GM12878 (cell line): ENCODE measurements around the gene HOXB3. TPM values are rescaled to one million over a fixed set of nuclear protein-coding genes. Genes with fewer than 3 reads are reported as not detected.

Experiments
- ATAC-seq: fragments of 200-7000 bp; cut with Tn5 transposase; 3 replicates; pipeline ENCODE4 v1.9.1; 2020; ENCODE audit warnings: mild to moderate bottlenecking, moderate library complexity
- BruUV-seq: library from RNA; stranded (reverse); fragments of 400-500 nt; replicated peaks from 2 replicates; lab custom pipeline; 2021; lab: Mats Ljungman, UMichigan
- CTCF ChIA-PET: fragments of 300-600 bp; sonication (Branson Sonifier 250); formaldehyde crosslinking; extraction: SDS; loops from one replicate; lab custom pipeline; 2021; ENCODE audit warnings: inconsistent platforms; lab: Yijun Ruan, JAX
- POLR2A ChIA-PET: fragments of 350-600 bp; formaldehyde crosslinking; extraction: SDS; loops from one replicate; lab custom pipeline; 2021; ENCODE audit warnings: inconsistent platforms; lab: Charles Lee
- RAD21 ChIA-PET: fragments of 300-600 bp; sonication (Branson Sonifier 250); formaldehyde crosslinking; loops from one replicate; lab custom pipeline; 2023; ENCODE audit warnings: antibody characterized with exemption; ENCODE audit not compliant: unreplicated experiment; lab: Charles Lee
- SMC1A ChIA-PET: fragments of 300-600 bp; sonication (Branson Sonifier 250); formaldehyde crosslinking; loops from one replicate; lab custom pipeline; 2023; ENCODE audit not compliant: unreplicated experiment, uncharacterized antibody; lab: Charles Lee
- DNase-seq: peaks from one replicate; pipeline ENCODE4 v3.0.0-alpha.2; 2011; ENCODE audit warnings: low read depth, low spot score
- FAIRE-seq: peaks from 3 replicates; lab custom pipeline; 2011; peaks lifted over from hg19 to GRCh38; lab: Jason Lieb, UNC
- H2AFZ ChIP-seq: 2 replicates; pipeline ENCODE4 v1.6.0; 2011; ENCODE audit warnings: low read depth, low read length, control low read depth; ENCODE audit not compliant: control insufficient read depth
- H3K27ac ChIP-seq: 2 replicates; pipeline ENCODE4 v1.5.1; 2011; ENCODE audit warnings: control low read depth; ENCODE audit not compliant: control insufficient read depth, insufficient read depth
- H3K27me3 ChIP-seq, 2 experiments: replicated peaks in 1 of 2; 2 replicates each; pipeline versions ENCODE4 v1.6.0 to v1.6.1; 2011; ENCODE audit warnings: low read length in 1 of 2; ENCODE audit not compliant: control insufficient read depth in 2 of 2, insufficient read depth in 2 of 2
- H3K36me3 ChIP-seq, 2 experiments: 2 replicates each; pipeline ENCODE4 v1.5.1; 2011; ENCODE audit warnings: low read length in 1 of 2; ENCODE audit not compliant: control insufficient read depth in 2 of 2, insufficient read depth in 2 of 2
- H3K4me1 ChIP-seq: 2 replicates; pipeline ENCODE4 v1.6.1; 2011; ENCODE audit warnings: mild to moderate bottlenecking, low read length, moderate library complexity, mixed read lengths; ENCODE audit not compliant: control insufficient read depth, insufficient read depth
- H3K4me2 ChIP-seq: 2 replicates; pipeline ENCODE4 v1.6.0; 2011; ENCODE audit warnings: control low read depth; ENCODE audit not compliant: control insufficient read depth, insufficient read depth
- H3K4me3 ChIP-seq: fragments of 200-600 bp; sonication (generic); 2 replicates; pipeline ENCODE4 v1.5.1; 2016
- H3K79me2 ChIP-seq: 2 replicates; pipeline ENCODE4 v1.6.0; 2011; ENCODE audit warnings: low read length; ENCODE audit not compliant: control insufficient read depth, insufficient read depth
- H3K9ac ChIP-seq: 2 replicates; pipeline ENCODE4 v1.8.0; 2011; ENCODE audit warnings: low read length, control low read depth, mixed read lengths; ENCODE audit not compliant: control insufficient read depth, insufficient read depth
- H3K9me3 ChIP-seq: replicated peaks from 3 replicates; pipeline ENCODE4 v1.5.1; 2011; ENCODE audit warnings: mild to moderate bottlenecking, low read length; ENCODE audit not compliant: control insufficient read depth, insufficient read depth
- H4K20me1 ChIP-seq: 2 replicates; pipeline ENCODE4 v1.6.0; 2011; ENCODE audit not compliant: control insufficient read depth, insufficient read depth
- CBX5 ChIP-seq: sonication (generic); IDR thresholded peaks from 2 replicates; pipeline ENCODE4 v1.6.1; 2016; ENCODE audit warnings: low read depth, moderate library complexity, mild to moderate bottlenecking, inconsistent platforms
- CEBPZ ChIP-seq: fragments of 150-350 bp; IDR thresholded peaks from 2 replicates; pipeline ENCODE4 v1.6.1; 2016; ENCODE audit warnings: low read depth, low read length
- ELK1 ChIP-seq: IDR thresholded peaks from 2 replicates; pipeline ENCODE4 v1.6.1; 2012; ENCODE audit warnings: low read depth, low read length, improper control_type of control experiment
- NFXL1 ChIP-seq: fragments of 450-650 bp; IDR thresholded peaks from 2 replicates; pipeline ENCODE4 v1.6.1; 2017; ENCODE audit warnings: antibody characterized with exemption, mild to moderate bottlenecking, borderline replicate concordance
- RCOR1 ChIP-seq: conservative IDR thresholded peaks from 2 replicates; pipeline ENCODE4 v1.6.1; 2012; ENCODE audit warnings: low read depth, low read length, improper control_type of control experiment
- RFX5 ChIP-seq: IDR thresholded peaks from 2 replicates; pipeline ENCODE4 v1.6.1; 2011; ENCODE audit warnings: low read depth, low read length, improper control_type of control experiment
- SIN3A ChIP-seq: IDR thresholded peaks from 2 replicates; pipeline ENCODE4 v1.6.1; 2012; ENCODE audit warnings: low read depth, low read length, improper control_type of control experiment
- SKIL ChIP-seq: fragments of 450-650 bp; IDR thresholded peaks from 2 replicates; pipeline ENCODE4 v1.6.1; 2017; ENCODE audit warnings: mild to moderate bottlenecking, low read depth, inconsistent platforms; ENCODE audit not compliant: poor library complexity, severe bottlenecking
- SMARCA5 ChIP-seq: fragments of 450-650 bp; IDR thresholded peaks from 2 replicates; pipeline ENCODE4 v1.6.1; 2017; ENCODE audit warnings: mild to moderate bottlenecking
- SRF ChIP-seq, 2 experiments: IDR thresholded peaks; 2 replicates each; pipeline ENCODE4 v1.6.1; 2011; ENCODE audit warnings: low read depth in 2 of 2, low read length in 2 of 2, mild to moderate bottlenecking in 1 of 2, moderate library complexity in 1 of 2
- TAF1 ChIP-seq: IDR thresholded peaks from 2 replicates; pipeline ENCODE4 v1.6.1; 2011; ENCODE audit warnings: mild to moderate bottlenecking, low read depth, low read length, borderline replicate concordance
- TARDBP ChIP-seq: IDR thresholded peaks from 2 replicates; pipeline ENCODE4 v1.6.1; 2016; ENCODE audit warnings: borderline replicate concordance
- TCF12 ChIP-seq: IDR thresholded peaks from 2 replicates; pipeline ENCODE4 v1.6.1; 2011; ENCODE audit warnings: low read depth, mild to moderate bottlenecking, low read length
- YBX1 ChIP-seq: fragments of 450-650 bp; IDR thresholded peaks from 2 replicates; pipeline ENCODE4 v1.6.1; 2016; ENCODE audit warnings: antibody characterized with exemption
- ZNF24 ChIP-seq: fragments of 450-650 bp; IDR thresholded peaks from 2 replicates; pipeline ENCODE4 v1.6.1; 2017; ENCODE audit warnings: antibody characterized with exemption, mild to moderate bottlenecking
- WGBS: methylation state at CpG from one replicate; pipeline ENCODE4 v1.1.6; 2016; ENCODE audit warnings: low lambda C conversion rate; ENCODE audit not compliant: insufficient replicate concordance, insufficient coverage; ENCODE audit errors: missing lambda C conversion rate; 5-methylcytosine and 5-hydroxymethylcytosine counted together
- in situ Hi-C: fragments of 300-500 bp; cut with MboI; formaldehyde crosslinking; loops from 9 replicates; pipeline ENCODE4 v1.14.3; 2018; ENCODE audit warnings: mixed read lengths
- intact Hi-C: fragments of 100-400 bp; cut with micrococcal nuclease; formaldehyde crosslinking; loops from one replicate; pipeline ENCODE4 v1.14.2; 2022; ENCODE audit not compliant: unreplicated experiment
- polyA plus RNA-seq, 11 experiments: library from polyadenylated mRNA; depleted of rRNA in 4 of 11; unstranded in 6 of 11; stranded (reverse) in 5 of 11; fragments of >200 nt; fragmentation: Nextera tagmentation in 4 of 11; fragmentation: Illumina TruSeq in 1 of 11; extraction: Ambion mirVana in 4 of 11; extraction: Trizol in 1 of 11; gene quantifications; 1 replicate in 1 of 11; 2 replicates in 10 of 11; pipeline versions ENCODE4 v1.2.1 to v1.2.3, GENCODE V29; 2011 to 2016; ENCODE audit warnings: inconsistent platforms in 2 of 11, missing spikeins in 2 of 11, low read depth in 1 of 11
- total RNA-seq, 4 experiments: library from RNA; depleted of rRNA in 3 of 4; stranded (reverse); fragments of >200 nt in 3 of 4; fragmentation: Illumina TruSeq in 1 of 4; extraction: Trizol in 1 of 4; gene quantifications; 2 replicates each; pipeline versions ENCODE4 v1.2.1 to v1.2.3, GENCODE V29; 2013 to 2021

The HOXB3 gene
- total and polyA plus RNA-seq, 10 of the 15 experiments (the other 5 are each of a cell fraction or from before 2014, with no cell fraction given) = 0.19 to 7.7 (median 2.9) TPM

- H3K4me1 ChIP-seq = peaks cover 2% of the 10 kb centered on the region
- peaks cover 29 to 46% of the 10 kb centered on the region in 2 experiments for H3K27me3 ChIP-seq
- WGBS = 41% methylated on average over 15 of the region's 15 CpGs
- POLR2A ChIA-PET = no interaction called here
- H3K27ac ChIP-seq = no peak overlapping the region
- no peak for DNase-seq
- H4K20me1 ChIP-seq = no peaks in the 10 kb centered on the region
- H3K4me3 ChIP-seq = no peak overlapping the region
- no peaks in the 10 kb centered on the region for H3K9me3 ChIP-seq
- SMC1A ChIA-PET = interaction anchor here (1.1 to 1.8 kb wide), 3 partner anchors 10 to 280 kb away, joined by 3 to 5 read pairs (median 3); partner anchors contain the start of gene HOXB9
- TF ChIP-seq ZNF24 (no peak), SRF (IDR thresholded peaks at IDR 0.05; ENCODE audit: low read depth in 2 of 2, low read length in 2 of 2) (no peak), TARDBP (no peak), RFX5 (no peak), ELK1 (no peak), CBX5 (no peak), NFXL1 (no peak), YBX1 (no peak), TCF12 (no peak), SIN3A (no peak), SKIL (no peak), RCOR1 (no peak), CEBPZ (no peak), TAF1 (no peak), SMARCA5 (no peak)
- BruUV-seq = no TSS peak
- in situ Hi-C loops = no loop called here
- CTCF ChIA-PET = interaction anchor here (0.7 to 2.1 kb wide), 11 partner anchors 8 to 591 kb away, joined by 3 to 14 read pairs (median 4); no protein-coding TSS in a partner anchor
- H3K4me2 ChIP-seq = no peak overlapping the region
- intact Hi-C loops = loop anchor here (5.0 kb wide), 1 partner anchor 355 kb away; no protein-coding TSS in a partner anchor
- H3K9ac ChIP-seq = no peak overlapping the region
- H3K79me2 ChIP-seq = no peaks in the 10 kb centered on the region
- no peak for ATAC-seq
- no peaks in the 10 kb centered on the region for H3K36me3 ChIP-seq
- FAIRE-seq = no peak
- RAD21 ChIA-PET = interaction anchor here (1.0 to 1.9 kb wide), 3 partner anchors 24 to 592 kb away, joined by 3 to 7 read pairs (median 7); partner anchors contain the start of gene HOXB5
- no peak overlapping the region for H2AFZ ChIP-seq
These were observed 26.9 kb upstream of the HOXB3 start for GRCh38 chr17:48616717-48617470.
